GM20000 (cell line): Measurements from ENCODE around the gene ARHGAP25.

Source experiments
- DNase-seq: peaks from one replicate; pipeline ENCODE4 v3.0.0; 2012; ENCODE audit warnings: low spot score
- CTCF ChIP-seq: IDR thresholded peaks from 2 replicates; pipeline ENCODE4 v1.5.1; 2012; ENCODE audit warnings: mild to moderate bottlenecking, control low read depth; ENCODE audit errors: extremely low read depth, missing control alignments

The ARHGAP25 gene

GRCh38 chr2:68870215-68870614, 135.6 kb downstream of the ARHGAP25 start:
- DNase-seq: no peak
- TF ChIP-seq CTCF: no peak

GRCh38 chr2:68871159-68871764, 136.7 kb downstream of the ARHGAP25 start, which contains the start of gene BMP10:
TSS of gene BMP10 (minus strand) at chr2:68871397. CDS start at chr2:68871358, 39 bp downstream.
- DNase-seq: no peak

More at GRCh38 chr2:68871159-68871764, 136.7 kb downstream of the ARHGAP25 start, which contains the start of gene BMP10:
- TF ChIP-seq CTCF: no peak
